GM10266 (cell line): ENCODE measurements around the gene DRAP1.

ENCODE experiments used
- DNase-seq: peaks from one replicate; pipeline ENCODE4 v3.0.0; 2012; ENCODE audit errors: extremely low spot score
- CTCF ChIP-seq: IDR thresholded peaks from 2 replicates; pipeline ENCODE4 v1.5.1; 2012; ENCODE audit warnings: mild to moderate bottlenecking, low read depth; ENCODE audit not compliant: control insufficient read depth, insufficient read depth; ENCODE audit errors: missing control alignments

Gene DRAP1

GRCh38 chr11:65900899-65901180, 18.4 kb upstream of the DRAP1 start:
- DNase-seq = no peak
- TF ChIP-seq CTCF = no peak

- no peak for TF ChIP-seq CTCF
- no peak for DNase-seq
Observed at GRCh38 chr11:65903068-65903481, 16.2 kb upstream of the DRAP1 start.

- no peak for DNase-seq
- no peak for TF ChIP-seq CTCF
Observed at GRCh38 chr11:65903715-65904114, 15.5 kb upstream of the DRAP1 start.

- DNase-seq = no peak
- no peak for TF ChIP-seq CTCF
Observed at GRCh38 chr11:65906602-65907001, 12.6 kb upstream of the DRAP1 start.

- no peak for TF ChIP-seq CTCF
- DNase-seq = no peak
Observed at GRCh38 chr11:65907878-65908277, 11.3 kb upstream of the DRAP1 start.

- no peak for DNase-seq
- no peak for TF ChIP-seq CTCF
Observed at GRCh38 chr11:65911682-65912568, 7.3 kb upstream of the DRAP1 start.

GRCh38 chr11:65912845-65913244, 6.4 kb upstream of the DRAP1 start:
- DNase-seq = no peak
- no peak for TF ChIP-seq CTCF
